Mucosa of gallbladder (tissue), 1 donor: ENCODE results near the gene ABI3BP. TPM values are rescaled to one million over a fixed set of nuclear protein-coding genes. Genes with fewer than 3 reads are reported as not detected.
A peak's percentile ranks its signal among the peaks of the same experiment; 100 is the strongest.
"Not testable (repeated sequence)": the region's sequence is repeated elsewhere in the genome, so short reads cannot be mapped to it uniquely, and the experiment has no call there.

Source experiments
- DNase-seq: peaks from one replicate; pipeline ENCODE4 v3.0.0-alpha.2; 2020; ENCODE audit warnings: low spot score
- total RNA-seq: library from RNA; stranded (reverse); gene quantifications from one replicate; pipeline ENCODE4 v1.2.1, GENCODE V29; 2021
- donor health status: DM: no; HTN: no; CAD: no.

ABI3BP gene
- total RNA-seq, 1 donor from 2014 or later: 215 TPM

DNA sequence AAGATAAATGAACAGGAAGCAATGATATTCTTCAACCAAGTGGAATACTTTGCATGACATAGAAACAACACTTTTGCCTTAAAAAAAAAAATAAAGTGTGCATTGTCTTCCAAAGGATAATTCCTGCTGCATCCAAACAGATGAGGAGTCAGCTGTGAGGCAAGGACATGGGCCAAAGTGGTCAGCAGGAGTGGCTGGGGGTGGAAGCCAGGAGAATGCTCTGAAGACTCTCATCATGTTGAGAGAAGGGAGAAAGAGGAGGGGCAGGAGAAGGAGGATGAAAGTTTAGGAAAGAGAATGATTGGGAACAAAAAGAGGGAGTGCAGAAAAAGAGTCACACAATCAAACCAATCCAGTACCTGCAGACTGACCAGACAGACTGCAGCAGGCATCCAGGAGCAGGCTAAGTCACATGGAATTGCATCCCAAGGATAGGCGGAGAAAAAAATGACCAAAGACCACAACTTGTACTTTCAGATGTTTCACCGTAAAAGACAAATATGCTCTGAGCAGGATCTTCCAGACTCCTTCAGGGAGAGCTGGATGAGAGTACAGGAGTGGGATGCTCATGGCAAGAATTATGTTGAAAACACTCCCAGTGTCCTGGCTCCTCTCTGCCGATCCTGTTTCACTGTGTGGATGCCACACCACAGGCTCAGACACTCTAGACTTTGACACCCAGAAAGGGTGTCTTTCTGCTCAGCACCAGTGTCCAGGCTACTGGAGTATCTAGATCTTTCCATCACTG lies 11.9 kb downstream of the ABI3BP start:
- DNase-seq: no peak

DNA sequence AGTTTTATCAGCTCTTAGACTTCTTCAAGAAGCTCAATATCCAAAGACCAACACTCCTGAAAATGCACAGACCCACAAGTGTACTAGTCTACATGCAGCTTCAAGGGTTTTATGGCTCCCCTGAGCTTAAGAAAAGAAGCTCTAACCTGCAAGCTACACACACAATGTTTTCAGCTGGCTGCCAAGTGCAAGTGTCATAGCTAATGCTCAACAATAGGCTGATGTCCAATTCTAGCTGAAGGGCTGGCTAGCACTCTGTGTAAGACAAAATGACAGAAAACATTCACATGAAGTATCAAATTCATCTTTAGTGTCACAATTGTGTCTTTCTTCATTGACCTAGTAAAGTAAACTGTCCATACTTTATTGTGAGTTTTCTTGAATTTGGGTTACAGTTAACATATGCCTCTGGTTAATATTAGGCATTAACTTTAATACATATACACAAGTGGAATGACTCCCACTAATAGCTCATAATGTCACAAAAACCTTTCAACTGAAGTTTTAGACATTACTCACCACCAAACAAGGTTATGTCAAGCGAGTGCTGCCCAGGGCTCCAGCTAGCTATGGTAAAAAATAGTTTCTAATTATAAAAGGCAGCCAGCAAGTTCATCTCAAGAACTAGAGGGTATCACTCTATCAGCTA lies 15.1 kb downstream of the ABI3BP start:
- no peak for DNase-seq

- no peak for DNase-seq
Measured at GRCh38 chr3:100976611-100977010, 16.6 kb downstream of the ABI3BP start.

- DNase-seq: no peak
Measured at GRCh38 chr3:100975714-100976113, 17.5 kb downstream of the ABI3BP start.

DNA sequence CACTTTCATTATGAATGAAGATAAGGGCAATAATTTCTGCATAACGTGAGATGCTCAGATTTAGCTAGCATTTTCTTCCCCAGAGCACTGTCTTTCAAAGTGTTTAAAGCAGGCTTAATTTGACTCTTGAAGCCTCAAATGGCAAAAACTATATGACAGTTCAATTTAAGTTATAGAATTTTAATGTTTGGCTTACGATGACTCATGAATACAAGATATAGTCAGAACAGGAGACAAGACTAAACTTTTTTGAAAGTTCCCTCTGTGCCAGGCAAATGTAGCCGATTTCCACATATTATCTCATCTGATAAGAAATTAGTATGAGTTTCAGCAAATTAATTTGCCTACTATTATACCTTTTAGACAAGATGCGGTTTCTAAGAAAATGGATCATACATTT lies 19.6 kb downstream of the ABI3BP start:
- DNase-seq: no peak

- no peak for DNase-seq
Measured at GRCh38 chr3:100972867-100973266, 20.4 kb downstream of the ABI3BP start.

DNA sequence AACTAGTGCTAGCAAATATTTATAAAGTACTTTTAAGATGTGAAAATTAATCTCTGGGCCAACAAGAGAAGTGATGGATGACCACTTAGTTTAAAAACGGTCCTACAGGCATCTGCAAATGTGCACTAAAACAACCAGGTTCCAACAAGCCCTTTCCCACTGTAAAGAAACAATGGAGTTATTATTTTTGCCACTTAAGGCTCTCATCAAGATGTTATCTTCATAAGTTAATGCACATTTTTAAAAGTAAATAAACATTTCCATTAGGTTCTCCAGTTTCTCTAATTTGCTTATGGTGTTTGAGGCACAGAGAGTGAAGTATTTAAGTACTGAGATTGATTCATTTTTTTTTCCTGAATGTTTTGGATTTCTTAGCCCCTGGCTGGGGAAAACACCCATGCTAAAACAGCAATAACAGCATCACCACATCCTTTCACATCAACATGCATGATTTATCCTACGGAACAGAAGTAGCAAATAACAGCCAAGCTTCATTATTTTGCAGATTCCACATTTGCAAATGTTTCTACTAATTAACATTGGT lies 20.8 kb downstream of the ABI3BP start:
- no peak for DNase-seq

GRCh38 chr3:100971798-100972197 lies 21.4 kb downstream of the ABI3BP start:
- no peak for DNase-seq

GRCh38 chr3:100970477-100970990 lies 22.7 kb downstream of the ABI3BP start:
- no peak for DNase-seq

DNA sequence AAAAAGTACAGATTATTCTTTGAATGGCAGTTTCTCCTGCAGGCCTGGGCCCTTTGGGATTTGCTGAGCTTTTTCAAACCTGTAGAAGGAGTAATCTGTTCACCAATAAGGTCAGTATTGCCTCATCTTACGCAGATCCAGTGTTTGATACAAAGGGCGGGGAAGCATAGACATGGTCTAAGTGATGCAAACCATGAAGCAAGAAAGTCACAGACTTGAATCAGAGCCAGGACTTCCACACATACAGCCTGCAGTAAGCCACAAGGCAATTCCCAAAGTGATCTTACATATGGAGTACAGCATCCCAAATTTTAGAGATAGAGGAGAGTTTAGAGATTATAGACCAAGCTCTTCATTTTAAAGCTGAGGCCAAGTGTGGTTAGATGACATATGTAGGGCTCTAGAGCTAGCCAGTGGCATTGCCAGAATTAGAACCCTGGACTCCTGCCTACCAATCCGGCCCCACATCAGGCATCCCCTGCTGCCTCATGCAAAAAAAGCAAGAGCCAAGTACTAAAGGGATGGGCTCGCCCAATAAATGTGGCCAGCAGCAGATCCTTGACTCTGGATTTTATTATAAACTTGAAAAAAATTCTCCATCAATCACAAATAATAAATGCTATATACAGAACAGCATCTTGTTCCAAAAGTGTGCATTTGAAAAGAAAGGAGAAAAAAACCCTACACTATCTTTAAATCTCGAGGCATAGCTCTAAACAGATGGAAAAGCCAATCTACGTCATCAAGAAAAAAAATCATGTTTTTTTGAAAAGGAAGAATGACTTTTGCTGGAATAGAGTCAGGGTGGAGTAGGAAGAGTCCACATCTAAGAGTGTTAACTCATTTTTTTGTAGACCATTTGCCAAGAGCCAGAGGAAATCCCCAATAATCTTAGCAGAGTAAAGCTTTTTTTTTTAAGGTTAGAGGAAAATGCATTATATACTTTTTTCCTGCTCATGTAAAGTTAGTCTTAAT lies 24.0 kb downstream of the ABI3BP start:
- DNase-seq: no peak

DNA sequence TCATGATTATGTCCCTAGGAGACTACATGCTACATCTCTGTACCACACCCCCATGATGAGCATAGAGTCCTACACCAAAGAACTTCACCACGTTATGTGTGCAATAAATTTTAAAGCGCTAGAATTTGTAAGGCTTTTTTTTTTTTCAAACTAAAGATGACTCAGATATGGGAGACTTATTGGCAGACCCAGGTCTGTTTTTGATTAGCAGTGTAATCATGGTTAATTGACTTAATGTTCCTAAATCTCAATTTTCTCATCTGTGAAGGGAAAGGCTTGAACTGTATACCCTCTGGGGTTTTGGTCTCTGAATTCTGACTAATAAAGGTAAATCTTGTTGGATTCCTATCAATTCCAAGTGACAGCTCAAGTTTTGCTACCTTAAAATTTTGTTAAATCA lies 26.4 kb downstream of the ABI3BP start:
- DNase-seq: no peak

GRCh38 chr3:100966049-100966491 lies 27.2 kb downstream of the ABI3BP start:
- no peak for DNase-seq

- no peak for DNase-seq
Measured at GRCh38 chr3:100963041-100963440, 30.2 kb downstream of the ABI3BP start.

GRCh38 chr3:100957261-100957986 lies 35.8 kb downstream of the ABI3BP start:
- no peak for DNase-seq

GRCh38 chr3:100956276-100956675 lies 36.9 kb downstream of the ABI3BP start:
- no peak for DNase-seq

- peak; percentile 31 for DNase-seq
Measured at GRCh38 chr3:100954990-100955389, 38.2 kb downstream of the ABI3BP start.

DNA sequence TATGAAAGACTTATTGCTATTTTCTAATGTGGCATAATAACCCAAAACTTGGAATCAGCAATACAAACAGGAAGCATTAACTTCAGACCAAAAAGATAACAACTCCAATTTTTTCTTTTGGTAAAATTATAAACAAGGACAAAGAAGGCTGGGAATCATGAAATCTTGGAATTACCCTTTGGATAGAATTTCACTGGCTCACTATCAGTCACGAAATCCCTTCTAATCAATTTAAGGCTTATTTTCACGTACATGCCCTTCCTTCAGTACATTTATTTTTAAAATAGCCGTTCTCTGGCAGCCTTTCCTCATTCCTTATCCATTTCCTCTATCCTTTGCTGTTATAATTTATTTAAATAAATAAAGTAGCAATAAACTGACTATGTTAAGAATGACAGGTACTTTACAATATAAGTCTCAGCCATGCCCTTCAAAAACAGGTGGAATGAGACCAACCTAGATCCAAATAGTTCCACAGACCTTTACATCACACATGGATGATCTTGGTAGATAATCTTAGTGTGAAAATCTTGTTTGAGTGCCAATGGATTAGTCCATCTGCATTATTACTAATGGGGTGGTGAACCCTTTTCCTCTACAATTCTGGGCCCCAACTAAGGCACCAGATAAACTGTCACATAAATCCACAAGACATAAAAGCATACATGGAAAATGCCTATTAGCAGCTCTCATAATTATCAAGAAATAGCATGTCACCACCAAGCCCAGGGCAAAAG lies 38.9 kb downstream of the ABI3BP start:
- DNase-seq: no peak

GRCh38 chr3:100953103-100953502 lies 40.1 kb downstream of the ABI3BP start:
- no peak for DNase-seq

GRCh38 chr3:100947119-100947518 lies 46.1 kb downstream of the ABI3BP start:
- DNase-seq: no peak

DNA sequence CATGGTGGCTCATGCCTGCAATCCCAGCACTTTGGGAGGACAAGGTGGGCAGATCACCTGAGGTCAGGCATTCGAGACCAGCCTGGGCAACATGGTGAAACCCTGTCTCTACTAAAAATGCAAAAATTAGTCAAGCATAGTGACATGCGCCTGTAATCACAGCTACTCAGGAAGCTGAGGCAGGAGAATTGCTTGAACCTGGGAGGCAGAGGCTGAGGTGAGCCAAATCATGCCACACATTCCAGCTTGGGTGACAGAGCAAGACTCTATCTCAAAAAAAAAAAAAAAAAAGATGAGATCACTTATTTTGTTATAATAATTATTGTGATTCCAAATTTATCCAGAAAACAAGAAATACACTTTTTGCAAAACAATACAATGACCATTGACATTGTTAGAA lies 47.1 kb downstream of the ABI3BP start:
- not testable (repeated sequence) for DNase-seq
